Liver (tissue), 9 donors: Measurements from ENCODE around the gene SERPIND1. TPM values are rescaled to one million over a fixed set of nuclear protein-coding genes. Genes with fewer than 3 reads are reported as not detected.

Experiments
- DNase-seq: peaks from one replicate; pipeline ENCODE4 v3.0.0-alpha.2; 2017; ENCODE audit warnings: low spot score
- H3K27ac ChIP-seq, 2 donors: one replicate each; pipeline ENCODE4 v1.7.0; 2013; ENCODE audit warnings: inconsistent platforms in 2 of 2, low read length in 2 of 2, control low read depth in 1 of 2, low read depth in 1 of 2, mild to moderate bottlenecking in 1 of 2
- H3K27me3 ChIP-seq, 4 donors: one replicate each; pipeline versions ENCODE4 v1.6.1 to v1.7.0; 2013; ENCODE audit warnings: low read length in 3 of 4, inconsistent platforms in 1 of 4, mild to moderate bottlenecking in 1 of 4, moderate library complexity in 1 of 4; ENCODE audit not compliant: control insufficient read depth in 4 of 4, insufficient read depth in 4 of 4
- H3K36me3 ChIP-seq, 4 donors: one replicate each; pipeline versions ENCODE4 v1.6.1 to v1.7.0; 2013; ENCODE audit warnings: low read length in 3 of 4, mild to moderate bottlenecking in 3 of 4, low read depth in 1 of 4, moderate library complexity in 1 of 4; ENCODE audit not compliant: control insufficient read depth in 4 of 4, insufficient read depth in 3 of 4
- H3K4me1 ChIP-seq, 4 donors: one replicate each; pipeline versions ENCODE4 v1.6.1 to v1.7.0; 2013; ENCODE audit warnings: low read length in 3 of 4, mild to moderate bottlenecking in 3 of 4, moderate library complexity in 1 of 4; ENCODE audit not compliant: control insufficient read depth in 4 of 4, insufficient read depth in 4 of 4
- H3K4me3 ChIP-seq, 3 donors: one replicate each; pipeline versions ENCODE4 v1.6.1 to v1.7.0; 2013; ENCODE audit warnings: low read length in 3 of 3, control low read depth in 1 of 3, low read depth in 1 of 3, mild to moderate bottlenecking in 1 of 3
- H3K9ac ChIP-seq, 2 donors: one replicate each; pipeline ENCODE4 v1.7.0; 2013; ENCODE audit warnings: low read length in 2 of 2, mild to moderate bottlenecking in 2 of 2, moderate library complexity in 2 of 2, control low read depth in 1 of 2, low read depth in 1 of 2
- H3K9me3 ChIP-seq, 4 donors: one replicate each; pipeline versions ENCODE4 v1.6.1 to v1.7.0; 2013; ENCODE audit warnings: low read length in 3 of 4; ENCODE audit not compliant: control insufficient read depth in 4 of 4
- ATF3 ChIP-seq: IDR thresholded peaks from 2 replicates; pipeline ENCODE4 v1.6.1; 2016; ENCODE audit warnings: antibody characterized with exemption
- EGR1 ChIP-seq, 2 donors: IDR thresholded peaks; 2 replicates each; pipeline ENCODE4 v1.6.1; 2016 to 2018; ENCODE audit warnings: antibody characterized with exemption in 2 of 2, low read depth in 2 of 2
- FOXA1 ChIP-seq: IDR thresholded peaks from 2 replicates; pipeline ENCODE4 v1.6.1; 2016; ENCODE audit warnings: antibody characterized with exemption
- FOXA2 ChIP-seq: IDR thresholded peaks from 2 replicates; pipeline ENCODE4 v1.6.1; 2016; ENCODE audit warnings: antibody characterized with exemption
- GABPA ChIP-seq, 2 donors: IDR thresholded peaks in 1 of 2; conservative IDR thresholded peaks in 1 of 2; 2 replicates each; pipeline ENCODE4 v1.6.1; 2016; ENCODE audit warnings: antibody characterized with exemption in 2 of 2, mild to moderate bottlenecking in 1 of 2, moderate library complexity in 1 of 2
- HNF4A ChIP-seq, 2 donors: conservative IDR thresholded peaks; 2 replicates each; pipeline ENCODE4 v1.6.1; 2016; ENCODE audit warnings: antibody characterized with exemption in 2 of 2, mild to moderate bottlenecking in 2 of 2
- HNF4G ChIP-seq: IDR thresholded peaks from 2 replicates; pipeline ENCODE4 v1.6.1; 2016; ENCODE audit warnings: antibody characterized with exemption
- JUND ChIP-seq, 2 donors: IDR thresholded peaks; 2 replicates each; pipeline ENCODE4 v1.6.1; 2016; ENCODE audit warnings: antibody characterized with exemption in 2 of 2
- NR2F2 ChIP-seq: IDR thresholded peaks from 2 replicates; pipeline ENCODE4 v1.6.1; 2016; ENCODE audit warnings: antibody characterized with exemption
- RAD21 ChIP-seq, 2 donors: IDR thresholded peaks; 2 replicates each; pipeline ENCODE4 v1.6.1; 2016; ENCODE audit warnings: antibody characterized with exemption in 2 of 2, mild to moderate bottlenecking in 2 of 2
- REST ChIP-seq: IDR thresholded peaks from 2 replicates; pipeline ENCODE4 v1.6.1; 2016; ENCODE audit warnings: antibody characterized with exemption, mild to moderate bottlenecking
- RXRA ChIP-seq, 2 donors: IDR thresholded peaks; 2 replicates each; pipeline ENCODE4 v1.6.1; 2017 to 2018; ENCODE audit warnings: antibody characterized with exemption in 2 of 2, mild to moderate bottlenecking in 1 of 2
- SP1 ChIP-seq: IDR thresholded peaks from 2 replicates; pipeline ENCODE4 v1.6.1; 2018; ENCODE audit warnings: antibody characterized with exemption, mild to moderate bottlenecking
- TAF1 ChIP-seq: conservative IDR thresholded peaks from 2 replicates; pipeline ENCODE4 v1.6.1; 2016; ENCODE audit warnings: antibody characterized with exemption, mild to moderate bottlenecking
- YY1 ChIP-seq: IDR thresholded peaks from 2 replicates; pipeline ENCODE4 v1.6.1; 2016; ENCODE audit warnings: antibody characterized with exemption, mild to moderate bottlenecking
- ZBTB33 ChIP-seq: IDR thresholded peaks from 2 replicates; pipeline ENCODE4 v1.6.1; 2016; ENCODE audit warnings: antibody characterized with exemption
- WGBS: extraction: QIAGEN DNeasy Blood & Tissue Kit; methylation state at CpG from one replicate; pipeline ENCODE4 v1.1.7; 2013; 5-methylcytosine and 5-hydroxymethylcytosine counted together
- polyA plus RNA-seq, 2 donors: library from polyadenylated mRNA; stranded (reverse) in 1 of 2; unstranded in 1 of 2; fragments of 200-250 nt in 1 of 2; fragments of >200 nt in 1 of 2; fragmentation: Nextera tagmentation in 1 of 2; extraction: Ambion mirVana in 1 of 2; gene quantifications; one replicate each; pipeline versions ENCODE4 v1.2.1 to v1.2.3, GENCODE V29; 2013 to 2015
- total RNA-seq, 2 donors: library from RNA; depleted of rRNA; stranded (reverse); fragments of >200 nt; gene quantifications; one replicate each; pipeline ENCODE4 v1.2.3, GENCODE V29; 2014
- TF ChIP-seq, protein P1 (sequence below): IDR thresholded peaks from 2 replicates; pipeline ENCODE4 v1.6.1; 2016; ENCODE audit warnings: antibody characterized with exemption
- donor health status: healthy.
- donor health status: healthy.
- donor health status: healthy.
- donor health status: healthy.
- donor health status: healthy.

SERPIND1 gene
- total and polyA plus RNA-seq, 4 donors = 117 to 176 (median 170) TPM

GRCh38 chr22:20814221-20814808 lies 40.4 kb downstream of the SERPIND1 start:
- Histone ChIP-seq H3K27me3 (no peaks in the 10 kb centered on the region), H3K4me1 (no peaks in the 10 kb centered on the region), H3K9ac (no peak overlapping the region), H3K4me3 (no peak overlapping the region), H3K36me3 (peaks cover 10 to 67% (median 48%) of the 10 kb centered on the region in 4 donors), H3K27ac (no peak overlapping the region), H3K9me3 (no peaks in the 10 kb centered on the region)
- DNase-seq = no peak
- TF ChIP-seq TAF1 = no peak
- TF ChIP-seq SP1 = no peak
- no peak for TF ChIP-seq REST
- TF ChIP-seq FOXA1 = no peak
- no peak for TF ChIP-seq HNF4A (conservative IDR thresholded peaks at IDR 0.05)
- TF ChIP-seq NR2F2 = no peak
- TF ChIP-seq RXRA (IDR thresholded peaks at IDR 0.05) = no peak
- no peak for TF ChIP-seq GABPA (IDR thresholded peaks at IDR 0.05 in 1 of 2, conservative IDR thresholded peaks at IDR 0.05 in 1 of 2)
- TF ChIP-seq ATF3 = no peak
- TF ChIP-seq, protein P1, sequence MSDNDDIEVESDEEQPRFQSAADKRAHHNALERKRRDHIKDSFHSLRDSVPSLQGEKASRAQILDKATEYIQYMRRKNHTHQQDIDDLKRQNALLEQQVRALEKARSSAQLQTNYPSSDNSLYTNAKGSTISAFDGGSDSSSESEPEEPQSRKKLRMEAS = no peak
- TF ChIP-seq FOXA2 = no peak
- TF ChIP-seq ZBTB33 = no peak
- TF ChIP-seq RAD21 (IDR thresholded peaks at IDR 0.05) = no peak
- no peak for TF ChIP-seq YY1
- WGBS = 95% methylated on average over 5 of the region's 5 CpGs

GRCh38 chr22:20815477-20816050 lies 41.7 kb downstream of the SERPIND1 start:
- Histone ChIP-seq H3K36me3 (peaks cover 12 to 66% (median 53%) of the 10 kb centered on the region in 4 donors), H3K27me3 (no peaks in the 10 kb centered on the region), H3K4me1 (no peaks in the 10 kb centered on the region), H3K4me3 (no peak overlapping the region), H3K9me3 (no peaks in the 10 kb centered on the region), H3K27ac (no peak overlapping the region), H3K9ac (no peak overlapping the region)
- WGBS = 98% methylated on average over 9 of the region's 9 CpGs
- DNase-seq = no peak
- TF ChIP-seq GABPA (IDR thresholded peaks at IDR 0.05 in 1 of 2, conservative IDR thresholded peaks at IDR 0.05 in 1 of 2) (no peak), FOXA1 (no peak), ATF3 (no peak), EGR1 (IDR thresholded peaks at IDR 0.05; ENCODE audit: low read depth in 2 of 2) (no peak), REST (no peak), RAD21 (IDR thresholded peaks at IDR 0.05) (no peak), FOXA2 (no peak), TAF1 (no peak), SP1 (no peak), HNF4G (no peak), ZBTB33 (no peak), RXRA (IDR thresholded peaks at IDR 0.05) (no peak), NR2F2 (no peak), JUND (IDR thresholded peaks at IDR 0.05) (no peak), YY1 (no peak), HNF4A (conservative IDR thresholded peaks at IDR 0.05) (no peak)
- TF ChIP-seq, protein P1 = no peak
